HG03521 (cell line): ENCODE results near the gene CAMK4.
"Not testable (repeated sequence)": the region's sequence is repeated elsewhere in the genome, so short reads cannot be mapped to it uniquely, and the experiment has no call there.

ENCODE experiments used
- ATAC-seq: cut with Tn5 transposase; IDR thresholded peaks from one replicate; pipeline ENCODE4 v1.9.1; 2021; ENCODE audit warnings: mild to moderate bottlenecking, moderate library complexity; ENCODE audit not compliant: unreplicated experiment

The CAMK4 gene

DNA sequence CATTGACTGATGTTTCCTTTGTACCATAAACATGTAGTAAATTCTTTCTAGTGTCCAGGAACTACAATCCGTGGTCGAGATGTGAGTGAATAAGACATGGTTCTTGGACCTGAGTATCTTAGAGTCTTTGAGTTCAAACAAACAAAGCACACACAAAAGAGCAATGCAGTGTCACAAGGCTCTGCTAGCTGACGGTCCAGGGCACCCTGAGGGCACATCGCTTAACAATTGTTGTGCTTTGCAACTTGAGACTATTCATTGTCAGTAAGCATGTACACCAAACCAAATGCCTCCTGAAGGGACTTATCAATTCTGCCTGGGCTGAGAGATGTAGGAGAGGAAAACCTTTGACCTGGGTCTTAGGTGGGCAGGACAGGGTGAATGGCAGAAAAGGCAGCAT lies 84.8 kb downstream of the CAMK4 start:
- no peak for ATAC-seq

DNA sequence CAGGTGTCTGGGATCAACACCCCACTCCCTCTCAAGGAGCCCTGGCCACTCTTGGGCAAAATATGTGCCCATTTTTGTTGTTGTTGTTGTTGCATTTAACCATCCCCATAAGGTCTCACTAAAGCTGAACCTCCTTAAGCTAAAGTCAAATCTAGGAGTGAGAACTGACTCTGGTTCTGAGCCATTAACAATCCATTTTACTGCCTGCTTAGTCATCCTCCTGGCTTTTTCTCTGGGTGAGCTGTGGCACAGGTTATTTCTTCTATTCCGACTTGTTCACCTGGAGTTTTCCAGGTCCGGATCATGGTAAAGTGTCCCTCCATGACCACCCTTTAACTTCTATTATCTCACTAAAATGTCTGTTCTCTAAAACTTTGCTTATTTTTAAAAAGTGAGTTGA lies 85.2 kb downstream of the CAMK4 start:
- no peak for ATAC-seq

DNA sequence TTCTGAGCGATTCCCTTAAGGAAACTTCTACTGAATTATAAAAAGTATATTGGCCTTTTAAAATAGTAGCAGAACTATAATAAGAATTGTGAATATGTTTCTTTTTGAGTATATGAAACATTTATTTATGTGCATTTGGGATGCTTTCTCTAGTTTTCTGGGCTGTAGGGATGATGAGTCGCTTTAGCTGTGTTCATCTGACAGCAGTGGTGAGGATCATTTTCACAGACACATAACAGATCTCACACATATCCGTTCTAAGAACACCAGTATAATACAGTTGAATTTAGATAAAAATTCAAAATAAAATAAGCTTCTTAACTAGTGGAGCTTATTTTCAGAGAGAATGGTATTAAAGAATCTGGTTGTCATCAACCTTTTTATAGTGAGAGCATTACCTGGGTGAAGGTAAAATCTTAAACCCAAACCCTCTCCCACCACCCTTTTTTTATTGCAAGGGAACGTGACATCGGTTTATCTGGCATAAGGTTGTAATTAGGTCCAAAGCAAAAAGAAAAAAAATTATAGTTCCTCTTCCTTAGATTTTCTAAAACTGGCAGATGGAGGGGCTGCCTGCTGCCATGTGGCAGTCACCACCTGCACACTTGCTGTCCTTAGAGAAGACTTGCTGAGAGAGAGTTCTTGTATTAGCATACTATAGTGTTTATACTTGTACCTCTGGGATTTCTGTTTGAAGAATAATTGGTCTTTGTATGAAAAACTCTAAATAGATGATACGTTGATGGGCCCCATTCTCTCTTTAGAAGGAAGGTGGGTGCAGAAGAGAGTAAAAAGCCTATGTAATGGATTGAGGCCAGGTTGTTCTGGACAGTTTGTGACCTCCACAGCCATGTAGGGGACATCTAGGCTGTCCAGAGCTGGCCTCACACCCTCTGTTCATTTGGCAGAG lies 86.8 kb downstream of the CAMK4 start:
- ATAC-seq: no peak

DNA sequence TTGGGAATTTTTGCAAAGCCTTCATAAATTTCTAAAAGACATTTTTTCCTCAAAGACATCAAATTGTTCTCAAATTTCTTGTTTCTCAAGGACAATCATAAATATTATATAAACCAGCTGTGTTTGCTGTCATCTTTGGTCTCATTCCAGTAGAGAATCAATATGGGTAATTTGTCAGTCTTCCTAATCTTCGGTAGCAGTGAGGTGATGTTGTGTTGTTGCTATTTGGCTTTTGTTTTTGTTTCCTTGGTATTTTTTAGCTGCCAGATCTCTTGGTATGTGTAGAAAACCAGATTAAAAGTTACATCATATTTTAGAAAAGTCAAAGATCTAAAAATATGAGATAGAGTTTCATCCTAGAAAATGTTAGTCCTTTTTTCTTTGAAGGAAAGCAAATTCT lies 87.5 kb downstream of the CAMK4 start:
- ATAC-seq: no peak

DNA sequence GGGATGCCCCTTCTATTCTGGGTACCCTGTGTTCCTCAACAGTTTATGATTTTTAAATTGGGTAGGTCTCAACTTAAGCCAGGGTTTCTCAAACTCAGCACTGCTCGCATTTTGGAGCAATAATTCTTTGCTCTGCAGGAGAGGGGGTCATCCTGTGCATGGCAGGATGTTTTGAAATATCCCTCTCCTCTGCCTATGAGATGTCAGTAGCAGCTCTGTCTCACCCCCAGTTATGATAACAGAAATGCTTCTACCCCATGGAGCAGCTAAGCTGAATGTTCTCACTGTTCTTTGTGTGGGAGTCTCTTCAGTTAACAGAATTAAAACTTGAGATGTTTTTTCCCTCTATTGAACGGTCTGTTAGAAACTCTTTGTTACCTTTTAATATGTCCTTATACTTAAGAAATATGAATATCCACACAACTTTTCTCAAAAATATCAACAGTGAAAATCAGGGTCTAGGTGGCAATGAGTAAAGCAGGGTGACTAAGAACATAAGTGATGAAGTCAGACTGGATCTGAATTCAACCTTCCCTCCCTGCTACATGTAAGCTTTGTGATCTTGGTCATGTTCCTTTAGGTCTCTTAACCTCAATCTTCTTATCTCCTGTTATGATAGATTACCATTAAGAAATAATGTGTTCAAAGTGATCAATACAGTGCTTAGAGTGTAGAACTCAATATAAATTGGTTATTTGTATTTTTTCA lies 89.0 kb downstream of the CAMK4 start:
- ATAC-seq: no peak

DNA sequence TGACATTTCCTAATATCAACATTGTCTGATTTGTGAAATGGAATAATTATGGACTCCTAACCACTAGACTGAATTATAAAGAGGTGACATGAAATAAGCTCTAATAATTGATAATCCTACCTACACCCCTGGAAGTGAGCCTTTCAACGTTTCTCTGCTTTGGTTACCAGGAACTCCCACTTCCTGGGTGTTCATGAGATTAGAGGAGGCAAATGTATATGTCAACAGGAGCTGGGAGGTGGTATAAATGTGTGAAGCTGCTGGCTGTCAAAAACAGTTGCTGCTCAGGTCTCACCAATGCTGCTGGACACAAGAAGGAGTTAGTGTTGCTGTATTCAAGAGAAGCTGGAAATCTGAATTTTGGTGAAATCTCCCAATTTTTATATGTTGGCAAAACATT lies 96.8 kb downstream of the CAMK4 start:
- ATAC-seq: no peak

DNA sequence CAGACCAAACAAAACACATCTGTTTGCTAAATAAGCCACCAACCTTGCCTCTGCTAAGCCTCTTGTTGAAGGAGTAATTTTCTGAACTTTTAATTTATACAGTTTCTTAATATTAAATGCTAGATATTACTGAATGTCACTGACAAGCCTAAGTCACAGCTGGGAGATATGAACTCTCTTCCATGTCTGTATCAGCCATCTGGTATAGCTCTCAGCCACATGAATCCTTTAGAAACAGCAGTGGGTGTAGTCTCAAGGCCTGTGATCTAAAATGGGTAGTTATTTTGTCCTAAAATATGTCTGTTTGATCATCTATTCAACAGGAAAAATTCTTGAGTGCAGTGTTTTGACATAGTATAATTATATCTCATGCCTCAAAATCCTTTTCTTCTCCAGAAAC lies 97.2 kb downstream of the CAMK4 start:
- no peak for ATAC-seq

DNA sequence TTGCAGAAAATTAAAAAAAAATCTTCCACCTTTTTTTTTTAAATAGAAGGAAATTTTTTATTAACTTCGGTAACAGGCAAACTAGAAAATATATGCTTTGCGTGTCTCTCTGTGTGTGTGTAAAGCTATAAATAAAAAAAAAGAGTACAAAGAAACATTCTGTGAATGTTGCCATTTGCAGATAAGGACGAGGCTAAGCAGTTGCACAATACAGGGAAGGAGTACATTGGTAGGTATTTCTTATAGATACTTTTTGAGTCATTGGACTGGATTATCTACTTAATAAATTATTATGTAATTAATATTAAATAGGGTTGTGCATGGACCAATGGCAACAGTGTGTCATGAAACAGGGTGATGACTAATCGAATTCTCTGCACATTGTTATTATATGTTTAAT lies 102.4 kb downstream of the CAMK4 start:
- ATAC-seq: no peak

DNA sequence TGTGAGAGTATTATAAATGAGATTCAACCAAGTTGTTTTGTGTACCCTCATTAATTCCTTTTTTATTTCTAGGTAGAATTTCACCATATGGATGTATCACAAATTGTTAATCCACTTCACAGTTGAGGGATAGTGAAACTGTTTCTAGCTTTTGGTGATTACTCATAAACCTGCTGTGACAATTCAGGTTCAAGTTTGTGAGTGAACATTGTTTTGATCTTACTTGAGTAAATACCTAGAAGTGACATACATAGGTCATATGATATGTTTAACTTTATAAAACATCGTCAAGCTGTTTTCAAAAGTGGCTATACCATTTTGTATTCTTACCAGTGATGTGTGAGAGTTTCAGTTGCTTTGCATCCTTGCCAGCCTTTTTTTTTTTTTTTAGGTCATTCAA lies 112.9 kb downstream of the CAMK4 start:
- no peak for ATAC-seq

DNA sequence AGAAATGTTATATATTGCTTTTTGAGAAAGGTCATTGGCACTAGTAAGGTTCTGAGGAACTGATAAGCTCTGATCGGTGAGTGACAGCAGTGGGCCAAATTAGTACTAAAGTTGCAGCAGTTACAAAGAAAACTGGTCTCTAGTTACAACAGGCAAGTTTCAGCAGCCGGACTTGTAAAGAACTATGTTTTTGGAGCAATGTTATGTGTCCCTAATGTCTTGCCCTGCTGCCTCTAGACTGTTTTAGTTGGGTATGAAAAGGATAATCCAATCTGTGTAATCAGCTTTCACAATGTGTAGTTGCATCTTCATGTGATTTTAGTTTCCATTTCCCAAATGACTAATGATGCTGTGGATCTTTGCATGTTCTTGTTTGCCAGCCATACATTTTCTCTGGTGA lies 113.5 kb downstream of the CAMK4 start:
- no peak for ATAC-seq

DNA sequence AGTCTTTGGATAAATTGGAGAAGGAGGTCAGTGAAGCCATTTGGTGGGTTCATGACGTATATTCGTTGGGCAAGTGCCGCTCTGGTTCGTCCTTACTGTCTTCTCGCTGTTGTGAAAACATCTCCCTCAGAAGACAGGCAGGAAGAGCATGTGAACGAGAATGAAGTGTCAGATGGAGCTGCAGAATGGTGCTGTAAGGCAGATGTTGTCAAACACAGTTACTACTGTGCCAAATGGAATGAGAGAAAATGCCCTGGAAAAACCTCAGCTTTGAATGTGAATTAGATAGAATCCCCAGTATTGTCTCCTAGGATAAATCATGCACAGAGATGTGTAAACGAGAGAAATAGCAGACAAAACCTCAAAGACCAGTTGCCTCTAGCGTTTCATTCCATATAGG lies 121.5 kb downstream of the CAMK4 start:
- no peak for ATAC-seq

DNA sequence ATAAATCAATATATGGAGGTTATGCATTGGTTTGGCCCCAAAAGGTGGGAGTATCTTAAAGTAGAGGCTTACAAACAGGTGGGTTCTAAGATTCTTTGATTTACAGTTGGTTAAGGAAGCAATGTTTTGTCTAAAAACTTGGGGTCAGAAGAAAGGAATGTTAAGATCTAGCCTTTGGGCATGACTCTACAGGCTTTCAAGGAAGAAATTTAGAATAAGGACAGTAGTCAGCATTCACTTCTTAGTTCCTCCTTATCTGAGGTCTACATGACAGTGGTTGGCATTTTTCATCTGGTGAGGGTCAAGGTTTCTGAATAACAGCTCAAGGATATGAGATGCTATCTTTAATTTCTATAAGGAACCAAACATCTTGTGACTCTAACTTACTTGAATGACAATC lies 122.8 kb downstream of the CAMK4 start:
- ATAC-seq: no peak

DNA sequence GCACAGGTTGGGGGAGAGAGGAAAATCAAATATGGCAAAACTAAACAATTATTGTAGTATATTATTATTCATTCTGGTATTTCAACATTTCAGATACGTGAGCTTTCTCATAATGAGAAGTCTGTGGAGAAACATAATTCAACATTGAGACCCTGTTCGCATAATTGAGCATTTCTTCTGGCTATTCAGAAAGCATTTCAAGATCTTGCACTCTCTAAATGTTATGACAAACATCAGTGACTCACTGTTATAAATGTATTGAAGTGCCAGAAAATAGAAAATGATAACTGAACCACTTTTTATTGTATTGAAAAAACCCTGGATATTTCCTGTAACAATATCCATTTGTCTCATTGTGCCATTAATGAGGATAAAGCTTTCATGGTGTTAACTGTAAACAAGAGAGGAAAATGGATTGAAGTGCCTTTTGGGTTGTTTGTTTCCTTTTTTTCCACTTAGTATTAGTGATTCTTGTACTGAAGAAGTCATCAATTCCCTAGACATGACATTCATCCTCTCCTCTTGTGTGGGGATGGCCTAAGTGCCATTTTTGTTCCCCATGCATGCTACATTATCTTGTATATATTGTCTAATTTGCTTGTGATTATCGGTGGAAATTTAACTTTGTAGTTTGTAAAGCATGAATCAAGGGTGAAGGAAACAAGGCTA lies 124.6 kb downstream of the CAMK4 start:
- no peak for ATAC-seq

DNA sequence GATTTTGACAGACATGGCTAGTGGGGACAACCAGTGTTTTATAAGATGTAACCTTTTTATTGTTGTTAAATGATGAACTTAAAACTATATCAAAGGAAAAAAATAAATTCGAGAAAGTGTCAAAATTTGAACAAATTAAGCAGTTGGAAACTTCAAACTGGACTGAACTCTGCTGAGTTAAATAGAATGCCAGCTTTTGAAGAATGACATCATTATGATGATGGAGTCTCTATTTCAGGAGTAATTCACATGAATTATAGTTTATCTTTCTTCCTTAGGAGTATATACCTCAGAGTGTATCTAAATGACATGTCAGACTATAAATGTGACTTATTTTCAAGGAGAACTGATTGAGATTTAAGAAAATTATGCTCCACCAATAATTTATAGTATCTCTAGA lies 125.2 kb downstream of the CAMK4 start:
- no peak for ATAC-seq

DNA sequence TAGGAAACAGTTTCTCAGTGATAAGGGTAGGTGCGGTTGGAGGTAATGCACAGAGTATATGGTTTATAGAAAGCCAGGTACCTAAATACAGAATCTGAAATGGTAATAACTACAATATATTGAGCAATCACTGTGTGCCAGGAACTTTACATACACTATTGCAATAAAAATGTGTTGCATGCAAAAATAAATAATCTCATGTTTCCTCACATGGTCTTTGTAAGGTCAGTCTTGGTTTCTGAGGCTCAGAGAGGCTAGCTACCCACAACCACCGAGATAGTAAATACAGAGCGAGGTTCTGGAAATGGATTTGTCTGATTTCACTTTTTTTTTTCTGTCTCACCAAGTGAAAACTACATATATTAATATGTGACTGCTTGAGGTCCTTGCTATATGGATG lies 128.9 kb downstream of the CAMK4 start:
- no peak for ATAC-seq

DNA sequence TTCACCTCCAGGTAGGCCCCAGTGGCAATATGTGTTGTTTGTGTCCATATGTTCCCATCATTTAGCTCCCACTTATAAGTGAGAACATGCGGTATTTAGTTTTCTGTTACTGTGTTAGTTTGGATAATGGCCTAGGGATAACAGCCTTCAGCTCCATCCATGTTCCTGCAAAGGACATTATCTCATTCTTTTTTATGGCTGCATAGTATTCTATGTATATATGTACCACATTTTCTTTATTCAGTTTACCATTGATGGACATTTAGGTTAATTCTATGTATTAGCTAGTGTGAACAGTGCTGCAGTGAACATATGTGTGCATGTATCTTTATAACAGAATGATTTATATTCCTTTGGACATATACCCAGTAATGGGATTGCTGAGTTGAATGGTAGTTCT lies 134.5 kb downstream of the CAMK4 start:
- ATAC-seq: not testable (repeated sequence)

DNA sequence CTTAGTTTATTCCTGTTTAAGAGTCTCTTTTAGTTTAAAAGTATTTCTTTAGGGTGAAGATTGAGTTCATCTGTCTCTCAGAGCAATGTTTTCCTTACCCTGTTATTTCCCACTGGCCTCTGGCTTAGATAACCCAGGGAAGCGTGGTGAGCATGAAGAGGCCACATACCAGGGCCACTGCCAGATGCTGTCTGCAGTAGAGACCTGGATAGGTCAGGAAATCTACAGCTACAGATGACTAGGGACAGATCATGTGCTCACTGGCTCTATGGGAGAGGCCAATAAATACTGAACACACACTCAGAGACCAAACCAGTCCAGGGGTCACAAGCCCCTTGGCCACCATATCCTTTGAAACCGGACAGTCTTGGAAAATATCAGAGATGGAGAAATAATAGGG lies 136.0 kb downstream of the CAMK4 start:
- no peak for ATAC-seq

DNA sequence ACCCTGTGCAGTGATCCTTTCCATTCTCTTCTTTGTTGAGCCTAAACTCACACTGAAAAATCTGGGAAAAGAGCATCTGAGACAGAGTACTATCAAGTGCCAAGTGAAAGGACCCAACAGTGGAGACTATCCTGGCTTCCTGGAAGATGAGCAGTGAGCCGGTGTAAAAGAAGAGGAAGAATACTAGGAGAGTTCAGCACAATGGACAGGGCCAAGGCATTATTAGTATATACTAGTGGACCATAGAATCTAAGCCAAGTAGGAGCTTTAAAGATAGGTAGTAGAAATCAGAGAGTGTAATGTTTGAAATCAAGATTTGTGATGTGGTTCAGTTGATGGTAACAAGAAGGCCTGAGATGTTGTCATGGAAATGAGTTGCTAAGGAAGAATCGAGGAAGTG lies 140.8 kb downstream of the CAMK4 start:
- no peak for ATAC-seq

DNA sequence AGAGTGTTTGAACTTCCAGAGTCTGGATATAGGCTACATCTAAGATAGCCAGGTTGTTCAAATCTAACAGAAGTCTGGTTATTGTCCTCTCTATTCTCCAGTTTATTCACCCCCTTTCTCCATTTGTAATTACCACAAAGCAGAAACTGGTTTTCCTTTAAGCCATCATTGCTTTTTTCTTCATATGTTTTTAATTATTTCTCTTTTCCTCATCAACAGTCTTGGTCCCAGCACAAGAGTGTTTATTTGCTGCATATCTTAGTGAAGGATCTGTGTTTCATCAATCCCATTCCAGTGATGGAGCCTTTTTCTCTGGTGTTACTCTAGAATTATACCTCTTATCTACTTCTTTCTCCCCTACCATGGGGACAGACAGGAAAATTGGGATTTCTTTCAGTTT lies 142.2 kb downstream of the CAMK4 start:
- no peak for ATAC-seq

DNA sequence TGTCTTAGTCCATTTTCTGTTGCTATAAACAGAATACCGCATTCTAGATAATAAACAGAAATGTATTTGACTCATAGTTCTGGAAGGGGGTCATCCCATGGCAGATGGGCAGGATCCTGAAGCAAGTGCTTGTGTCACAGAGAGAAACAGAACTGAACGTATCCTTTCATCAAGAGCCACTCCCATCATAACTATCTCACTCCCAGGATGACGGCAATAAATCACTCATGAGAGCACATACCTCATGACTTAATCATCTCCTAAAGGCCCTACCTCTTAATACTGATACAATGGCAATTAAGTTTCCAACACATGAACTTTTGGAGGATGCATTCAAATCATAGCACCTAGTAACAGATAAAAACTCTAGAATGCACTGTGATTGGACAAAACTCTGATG lies 142.9 kb downstream of the CAMK4 start:
- ATAC-seq: no peak

DNA sequence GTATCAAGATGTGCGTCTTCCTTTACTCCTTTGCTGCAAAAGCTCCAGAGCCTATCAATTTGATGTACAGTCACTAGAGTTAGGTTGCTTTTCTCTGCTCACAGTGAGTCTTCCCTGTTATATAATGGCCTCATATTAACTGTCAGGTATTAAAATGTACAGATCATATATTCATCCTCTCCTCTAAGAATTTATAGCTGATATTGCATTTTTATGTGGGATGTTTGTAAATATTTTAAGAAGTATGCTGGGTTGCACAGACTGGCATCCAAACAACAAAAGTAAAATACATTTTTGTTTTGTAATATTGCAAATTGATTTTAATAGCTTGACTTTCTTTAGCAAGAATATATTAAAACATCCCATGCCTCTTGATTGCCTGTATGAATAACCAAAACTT lies 148.6 kb downstream of the CAMK4 start:
- no peak for ATAC-seq

DNA sequence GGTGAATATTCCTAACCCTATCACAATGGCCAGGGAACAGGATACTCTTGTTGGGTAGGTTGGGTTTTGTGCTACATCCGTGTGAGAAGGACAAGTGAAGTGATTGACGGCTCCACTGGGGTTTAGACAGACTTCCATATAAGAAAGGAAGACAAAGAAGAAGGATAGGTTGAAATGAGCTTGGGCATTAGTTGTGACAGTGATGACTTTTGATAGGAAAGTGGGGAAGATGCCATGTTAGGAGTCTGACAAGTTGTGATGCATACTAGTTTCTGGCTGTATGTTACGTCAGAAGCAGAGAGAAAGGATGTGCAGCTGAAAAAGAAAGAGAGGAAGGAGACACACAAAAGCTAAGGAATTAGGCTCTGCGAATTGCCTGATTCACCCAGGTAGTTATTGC lies 150.2 kb downstream of the CAMK4 start:
- no peak for ATAC-seq
